Inflammatory macrophage (primary cell): ENCODE results near the gene MT4.

Source experiments
- DNase-seq, 2 donors: peaks; one replicate each; pipeline ENCODE4 v3.0.0-alpha.2; 2020 to 2022

The MT4 gene

GRCh38 chr16:56605475-56605874 lies 40.6 kb downstream of the MT4 start:
- DNase-seq = no peak

GRCh38 chr16:56606071-56606475 lies 41.2 kb downstream of the MT4 start:
- DNase-seq = no peak

- DNase-seq = no peak
Measured at GRCh38 chr16:56606476-56607108, 41.7 kb downstream of the MT4 start.

- peak in 1 of 2 donors; percentile 34 for DNase-seq
Measured at GRCh38 chr16:56607109-56607618, 42.3 kb downstream of the MT4 start.

GRCh38 chr16:56607675-56608042 lies 42.8 kb downstream of the MT4 start:
- no peak for DNase-seq

GRCh38 chr16:56608043-56608875 lies 43.4 kb downstream of the MT4 start, which contains the start of gene MT2A:
Gene MT2A, plus strand, starts transcription at chr16:56608584. Its CDS starts 72 bp downstream, at chr16:56608656.
- DNase-seq = peak; percentile 96 to 99

- DNase-seq = no peak
Measured at GRCh38 chr16:56608876-56609462, 44.1 kb downstream of the MT4 start.

- DNase-seq = peak; percentile 96 to 97
Measured at GRCh38 chr16:56609463-56609921, 44.6 kb downstream of the MT4 start.

- DNase-seq = peak; percentile 93 to 95
Measured at GRCh38 chr16:56610017-56610608, 45.2 kb downstream of the MT4 start.

- no peak for DNase-seq
Measured at GRCh38 chr16:56610609-56611111, 45.8 kb downstream of the MT4 start.

GRCh38 chr16:56611281-56611833 lies 46.5 kb downstream of the MT4 start:
- DNase-seq = peak in 1 of 2 donors; percentile 17

- no peak for DNase-seq
Measured at GRCh38 chr16:56613706-56614105, 48.8 kb downstream of the MT4 start.

- no peak for DNase-seq
Measured at GRCh38 chr16:56614549-56614991, 49.7 kb downstream of the MT4 start.

GRCh38 chr16:56615353-56615752 lies 50.5 kb downstream of the MT4 start:
- DNase-seq = no peak

GRCh38 chr16:56616608-56617211 lies 51.8 kb downstream of the MT4 start:
- no peak for DNase-seq

- no peak for DNase-seq
Measured at GRCh38 chr16:56617212-56618085, 52.6 kb downstream of the MT4 start.

- DNase-seq = no peak
Measured at GRCh38 chr16:56618138-56618537, 53.3 kb downstream of the MT4 start.
